GM12875 (cell line): Measurements from ENCODE around the gene RUNX2.

Experiments
- H3K4me3 ChIP-seq: one replicate; pipeline ENCODE4 v1.5.1; 2011; ENCODE audit warnings: low read depth, low read length, control low read depth
- CTCF ChIP-seq: IDR thresholded peaks from 2 replicates; pipeline ENCODE4 v1.5.1; 2011; ENCODE audit warnings: low read depth, mild to moderate bottlenecking, control low read depth, inconsistent platforms, low read length, moderate library complexity, borderline replicate concordance; ENCODE audit not compliant: insufficient read depth

Gene RUNX2

GRCh38 chr6:45617441-45617840, 289.3 kb downstream of the RUNX2 start:
- no peak for TF ChIP-seq CTCF

GRCh38 chr6:45618259-45618658, 290.1 kb downstream of the RUNX2 start:
- no peak overlapping the region for H3K4me3 ChIP-seq
- no peak for TF ChIP-seq CTCF

More at GRCh38 chr6:45617441-45617840, 289.3 kb downstream of the RUNX2 start:
- no peak overlapping the region for H3K4me3 ChIP-seq

GRCh38 chr6:45619211-45619760, 291.2 kb downstream of the RUNX2 start:
- no peak overlapping the region for H3K4me3 ChIP-seq
- TF ChIP-seq CTCF, result no peak

- no peak for TF ChIP-seq CTCF
- H3K4me3 ChIP-seq, result no peak overlapping the region
These were observed 291.9 kb downstream of the RUNX2 start for GRCh38 chr6:45619994-45620471.

GRCh38 chr6:45624228-45624627, 296.1 kb downstream of the RUNX2 start:
- no peak overlapping the region for H3K4me3 ChIP-seq
- TF ChIP-seq CTCF, result no peak

- no peak for TF ChIP-seq CTCF
These were observed 297.1 kb downstream of the RUNX2 start for GRCh38 chr6:45625191-45625664.

More at GRCh38 chr6:45625191-45625664, 297.1 kb downstream of the RUNX2 start:
- H3K4me3 ChIP-seq, result no peak overlapping the region
